ENCODE measurements around the gene CAPN13.
"Not testable (repeated sequence)": the region's sequence is repeated elsewhere in the genome, so short reads cannot be mapped to it uniquely, and the experiment has no call there.

CAPN13 gene

DNA sequence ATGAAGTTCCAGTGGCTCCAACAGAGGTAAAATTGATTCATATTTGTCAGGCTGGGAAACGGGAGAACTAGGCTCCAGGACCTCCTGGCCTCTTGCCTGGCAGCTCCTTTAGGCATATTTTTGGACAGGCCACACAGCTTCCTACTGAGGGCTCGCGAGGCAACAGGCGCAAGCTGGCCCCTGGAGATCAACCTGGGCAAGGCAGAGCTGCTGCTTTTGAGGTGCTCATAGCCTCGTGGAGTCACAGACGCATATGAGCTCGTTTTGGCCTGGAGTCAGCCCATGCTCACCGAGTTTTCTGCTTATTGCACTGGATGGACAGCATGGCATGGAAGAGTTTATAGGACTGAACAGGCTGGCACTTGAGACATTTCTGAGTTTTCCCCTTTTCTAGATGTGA, 97.7 kb downstream of the CAPN13 start:
- H3K27ac Mint-ChIP-seq = no peak overlapping the region
- H3K4me3 Mint-ChIP-seq = no peak overlapping the region
- H3K4me1 Mint-ChIP-seq = peaks cover 10% of the 10 kb centered on the region
- no peak for ATAC-seq
- no peaks in the 10 kb centered on the region for H3K27me3 Mint-ChIP-seq
- H3K36me3 Mint-ChIP-seq = no peaks in the 10 kb centered on the region
- no peaks in the 10 kb centered on the region for H3K9me3 Mint-ChIP-seq

DNA sequence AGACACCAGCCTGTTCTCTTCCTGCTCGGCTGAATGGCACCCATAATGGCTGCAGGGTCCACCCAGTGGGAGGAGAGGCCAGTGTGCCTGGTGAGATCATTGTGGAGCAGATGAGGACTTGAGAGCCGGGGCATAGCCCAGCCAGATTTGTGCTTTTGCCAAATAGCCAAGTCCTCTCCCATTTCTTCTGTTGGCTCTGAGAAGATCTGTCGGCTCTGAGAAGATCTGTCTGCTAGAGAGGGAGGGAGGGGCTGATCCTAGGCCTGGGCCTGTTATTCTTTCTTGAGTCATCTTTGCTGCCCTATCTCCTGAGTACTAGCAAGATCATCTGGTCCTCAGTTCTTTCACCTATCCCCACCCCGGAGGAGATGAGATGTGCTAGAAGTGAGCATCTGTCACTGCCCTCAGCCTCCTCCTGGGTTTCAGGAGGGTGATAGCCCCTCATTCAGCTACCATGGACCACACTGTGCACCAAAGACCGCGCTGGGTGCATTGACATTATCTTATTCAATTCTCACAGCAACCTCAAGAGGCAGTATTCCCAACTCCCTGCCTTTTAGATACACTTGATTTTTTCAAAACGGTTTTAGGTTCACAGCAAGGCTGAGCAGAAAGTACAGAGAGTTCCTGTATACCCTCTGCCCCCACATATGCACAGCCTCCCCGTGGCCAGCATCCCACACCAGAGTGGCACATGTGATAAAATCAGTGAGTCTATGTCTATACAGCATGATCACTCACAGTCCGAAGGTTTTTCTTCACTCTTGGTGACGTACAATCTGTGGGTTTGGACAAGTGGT, 98.6 kb downstream of the CAPN13 start:
- H3K4me3 Mint-ChIP-seq = no peak overlapping the region
- no peak for ATAC-seq
- H3K36me3 Mint-ChIP-seq = no peaks in the 10 kb centered on the region
- H3K27ac Mint-ChIP-seq = no peak overlapping the region
- H3K9me3 Mint-ChIP-seq = no peaks in the 10 kb centered on the region
- H3K4me1 Mint-ChIP-seq = peaks cover 10% of the 10 kb centered on the region
- H3K27me3 Mint-ChIP-seq = no peaks in the 10 kb centered on the region

DNA sequence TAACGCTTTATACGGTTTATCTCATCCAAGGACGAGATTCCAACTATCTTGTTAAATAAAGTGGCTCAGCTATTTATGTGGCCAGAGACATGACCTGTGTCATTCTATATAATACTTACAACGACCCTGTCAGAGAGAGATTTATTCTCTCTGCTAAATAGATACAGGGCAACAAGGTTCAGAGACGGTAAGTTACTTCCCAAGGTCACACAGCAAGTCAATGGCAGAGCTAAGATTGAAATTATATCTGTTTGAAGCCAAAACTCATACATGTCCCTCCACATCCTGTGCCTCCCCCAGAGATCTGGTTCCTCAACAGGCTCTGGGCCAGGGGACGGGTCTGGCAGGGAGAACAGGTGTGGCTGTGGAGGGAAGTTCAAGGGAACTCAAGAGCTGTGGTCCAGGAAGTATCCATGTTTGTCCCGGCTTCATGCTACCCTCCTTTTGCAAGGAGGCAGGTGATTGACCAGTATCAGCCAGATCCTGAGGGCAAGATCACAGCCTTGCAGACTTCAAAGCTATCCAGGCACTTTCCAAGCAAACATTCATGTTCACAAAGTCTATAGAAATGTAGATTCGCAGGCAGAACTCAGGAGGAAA, 99.8 kb downstream of the CAPN13 start:
- ATAC-seq = no peak
- H3K4me1 Mint-ChIP-seq = peaks cover 10% of the 10 kb centered on the region
- no peak overlapping the region for H3K4me3 Mint-ChIP-seq
- peaks cover 7% of the 10 kb centered on the region for H3K9me3 Mint-ChIP-seq
- H3K36me3 Mint-ChIP-seq = peaks cover under 1% of the 10 kb centered on the region
- no peak overlapping the region for H3K27ac Mint-ChIP-seq
- no peaks in the 10 kb centered on the region for H3K27me3 Mint-ChIP-seq

DNA sequence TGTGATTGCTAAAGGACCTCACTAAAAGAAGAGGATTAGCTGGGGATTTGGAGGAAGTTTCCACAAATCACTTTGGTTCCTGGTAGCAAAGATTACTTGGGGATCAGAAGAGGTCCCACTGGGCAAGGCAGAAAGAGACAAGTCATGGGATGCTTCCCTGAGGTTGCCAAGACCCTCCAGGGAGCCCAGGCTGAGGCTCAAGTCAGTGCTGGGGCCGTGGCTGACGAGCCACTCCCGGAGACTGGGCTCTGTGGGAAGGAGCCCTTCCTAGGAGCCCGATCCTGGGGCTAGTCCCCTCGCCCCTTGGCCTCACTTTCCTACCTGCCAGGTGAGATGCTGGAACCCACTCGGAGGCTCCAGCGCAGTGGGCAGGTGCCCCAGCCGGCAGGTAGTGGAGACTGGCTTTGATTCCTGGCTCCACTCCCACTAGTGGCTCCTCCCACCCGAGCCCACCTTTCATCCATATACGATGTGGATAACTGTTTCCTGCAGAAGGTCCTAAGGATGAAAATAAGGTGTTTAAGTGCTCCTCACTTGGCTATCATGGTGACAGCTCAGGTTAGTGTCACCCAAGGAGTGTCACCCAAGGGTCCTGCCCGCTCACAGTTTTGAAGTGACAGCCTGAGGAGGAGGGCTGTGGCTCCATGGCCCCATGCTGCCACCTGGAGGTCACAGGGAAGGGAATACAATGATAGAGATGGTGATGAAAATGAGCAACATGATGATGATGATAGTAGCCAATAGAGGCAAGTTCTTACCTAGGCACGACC, 100.5 kb downstream of the CAPN13 start:
- Mint-ChIP-seq H3K27me3 (no peaks in the 10 kb centered on the region), H3K4me1 (peaks cover 6% of the 10 kb centered on the region), H3K9me3 (peaks cover 13% of the 10 kb centered on the region), H3K4me3 (no peak overlapping the region), H3K27ac (no peak overlapping the region), H3K36me3 (peaks cover 8% of the 10 kb centered on the region)
- ATAC-seq = peak; percentile 80

DNA sequence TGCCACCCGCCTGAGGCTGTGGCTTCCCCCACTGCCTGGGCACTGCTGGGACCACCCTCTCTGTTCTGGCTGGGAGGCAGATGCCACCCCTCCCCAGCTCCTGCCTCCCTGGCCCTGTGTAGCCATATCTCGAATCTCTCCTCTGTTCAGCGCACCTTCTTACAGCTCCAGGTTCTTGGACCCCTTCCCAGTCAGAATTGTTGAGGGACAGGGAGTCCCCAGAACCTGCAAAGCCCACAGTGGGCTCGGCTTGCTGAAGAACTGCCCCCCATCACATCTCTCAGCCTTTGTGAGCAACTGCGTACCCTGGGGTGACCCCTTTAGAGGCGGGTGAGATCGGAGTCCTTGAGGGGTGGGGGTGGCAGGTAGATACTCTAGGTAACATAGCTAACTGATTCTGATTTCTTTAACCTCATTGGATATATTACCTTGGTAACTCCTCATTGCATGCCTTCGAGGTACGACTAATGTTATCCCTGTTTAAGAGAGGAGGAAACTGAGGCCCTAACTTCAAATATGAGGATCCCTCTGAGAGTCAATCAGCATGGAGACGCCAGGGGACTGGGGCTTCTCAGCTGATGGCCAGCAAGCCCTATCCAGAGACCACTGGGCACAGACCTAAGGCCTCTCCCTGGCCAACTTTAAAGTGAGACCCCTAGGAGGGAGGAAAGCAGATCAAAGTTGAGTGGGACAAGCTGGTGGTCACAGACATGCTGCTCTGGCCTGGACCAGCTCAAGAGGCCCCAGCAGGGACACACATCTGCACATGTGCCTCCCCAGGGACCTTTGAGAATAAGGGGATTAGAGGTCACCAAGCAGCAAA, 101.3 kb downstream of the CAPN13 start:
- Mint-ChIP-seq H3K27ac (no peak overlapping the region), H3K4me3 (no peak overlapping the region), H3K36me3 (peaks cover 13% of the 10 kb centered on the region)

DNA sequence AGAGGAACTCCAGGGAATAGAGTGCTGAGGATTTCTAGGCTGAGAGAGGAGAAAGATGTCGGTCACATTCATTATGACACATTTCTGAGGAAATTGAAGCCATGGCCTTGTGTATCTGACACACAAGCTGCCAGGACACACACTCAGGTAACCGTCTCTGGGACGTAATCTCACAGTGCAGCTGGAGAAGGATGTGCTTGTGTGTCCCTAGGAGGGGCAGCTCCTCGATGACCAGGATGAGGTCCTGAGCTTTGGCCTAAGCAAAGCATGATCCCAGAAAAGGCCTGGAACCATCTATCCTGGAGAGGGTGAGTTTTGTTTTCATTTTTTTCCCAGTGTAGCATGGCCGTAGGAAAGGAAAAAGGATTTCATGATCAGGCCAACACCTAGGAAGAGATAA, 102.2 kb downstream of the CAPN13 start:
- no peak for ATAC-seq
- Mint-ChIP-seq H3K4me3 (no peak overlapping the region), H3K4me1 (peaks cover 5% of the 10 kb centered on the region), H3K27ac (no peak overlapping the region), H3K36me3 (peaks cover 13% of the 10 kb centered on the region), H3K27me3 (no peaks in the 10 kb centered on the region), H3K9me3 (peaks cover 19% of the 10 kb centered on the region)

More for the DNA sequence above, 101.3 kb downstream of the CAPN13 start:
- no peaks in the 10 kb centered on the region for H3K27me3 Mint-ChIP-seq
- peaks cover 5% of the 10 kb centered on the region for H3K4me1 Mint-ChIP-seq
- ATAC-seq = no peak
- peaks cover 17% of the 10 kb centered on the region for H3K9me3 Mint-ChIP-seq

DNA sequence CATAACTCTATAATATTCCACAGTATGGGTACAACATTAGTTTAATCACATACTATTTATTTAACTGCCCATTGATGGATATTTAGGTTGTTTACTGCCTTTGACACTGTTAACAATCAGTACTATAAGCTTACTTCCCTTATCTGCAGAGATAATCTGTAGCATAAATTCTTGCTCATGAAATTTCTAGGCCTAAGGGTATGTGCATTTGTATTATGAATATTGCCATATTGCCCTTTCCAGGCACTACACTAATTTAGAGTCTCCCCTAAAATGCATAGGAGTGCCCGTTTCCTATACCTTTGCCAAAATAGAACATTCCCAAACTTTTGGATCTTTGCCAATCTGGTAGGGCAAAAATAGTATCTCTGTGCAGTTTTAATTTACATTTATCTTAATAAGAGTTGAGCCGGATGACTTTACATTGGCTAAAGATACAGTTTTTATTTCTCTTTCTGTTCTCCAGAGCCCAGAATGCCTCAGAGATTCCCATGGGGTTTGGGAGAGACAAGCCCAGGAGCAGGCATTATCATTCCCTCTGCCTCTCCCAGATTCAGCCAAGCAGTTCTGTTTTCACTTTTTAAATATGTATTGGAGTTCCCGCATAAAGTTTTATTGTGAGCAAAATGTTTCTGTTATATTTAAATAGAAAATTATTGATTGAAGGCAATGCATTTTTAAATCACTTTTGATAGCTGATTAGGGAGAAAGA, 102.8 kb downstream of the CAPN13 start:
- Mint-ChIP-seq H3K4me3 (no peak overlapping the region), H3K27me3 (no peaks in the 10 kb centered on the region), H3K9me3 (peaks cover 19% of the 10 kb centered on the region), H3K4me1 (peaks cover 5% of the 10 kb centered on the region), H3K27ac (no peak overlapping the region), H3K36me3 (peaks cover 13% of the 10 kb centered on the region)
- ATAC-seq = no peak

DNA sequence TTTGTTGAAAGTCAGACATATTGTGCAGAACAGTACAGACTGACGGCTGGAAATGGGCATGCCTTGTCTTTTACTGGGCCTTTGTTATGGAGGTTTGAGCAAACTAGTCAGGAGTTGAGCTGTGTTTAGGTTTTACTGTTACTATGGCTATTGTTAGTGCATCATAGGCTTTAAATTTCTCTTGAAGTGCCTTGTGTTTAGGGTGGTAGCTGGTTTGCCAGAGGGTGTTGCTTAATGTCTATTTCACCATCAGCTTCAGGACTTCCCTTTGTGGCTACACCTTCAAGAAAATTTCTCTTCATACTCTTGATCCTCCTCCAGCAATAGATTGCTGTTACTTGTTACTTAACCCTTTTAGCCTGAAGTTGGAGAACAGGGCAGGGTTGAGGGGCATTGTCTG, 104.6 kb downstream of the CAPN13 start:
- H3K27me3 Mint-ChIP-seq = no peaks in the 10 kb centered on the region
- H3K9me3 Mint-ChIP-seq = peaks cover 22% of the 10 kb centered on the region

DNA sequence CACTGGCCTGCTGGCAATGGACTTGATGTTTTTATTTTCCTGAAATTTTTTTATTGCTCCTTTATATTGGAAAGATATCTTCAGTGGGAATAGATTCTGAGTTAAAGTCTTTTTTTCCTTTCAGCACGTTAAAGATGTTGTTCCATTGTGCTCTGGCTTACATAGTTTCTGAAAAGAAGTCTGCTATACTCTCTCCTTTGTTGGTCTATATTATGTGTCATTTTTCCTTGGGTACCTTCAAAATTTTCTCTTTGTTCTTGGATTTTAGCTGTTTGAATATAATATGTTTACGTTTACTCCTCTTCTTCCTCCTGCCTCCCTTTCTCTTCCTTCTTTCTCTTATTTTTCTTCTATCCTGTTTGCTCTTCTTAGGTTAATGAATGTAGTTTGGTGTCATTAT, 105.5 kb downstream of the CAPN13 start:
- H3K27me3 Mint-ChIP-seq = no peaks in the 10 kb centered on the region
- H3K4me3 Mint-ChIP-seq = no peak overlapping the region
- no peak for ATAC-seq
- no peak overlapping the region for H3K27ac Mint-ChIP-seq
- peaks cover 24% of the 10 kb centered on the region for H3K9me3 Mint-ChIP-seq
- peaks cover 1% of the 10 kb centered on the region for H3K4me1 Mint-ChIP-seq
- H3K36me3 Mint-ChIP-seq = peaks cover 13% of the 10 kb centered on the region

More for the DNA sequence above, 104.6 kb downstream of the CAPN13 start:
- Mint-ChIP-seq H3K4me1 (peaks cover 5% of the 10 kb centered on the region), H3K27ac (no peak overlapping the region), H3K4me3 (no peak overlapping the region), H3K36me3 (peaks cover 13% of the 10 kb centered on the region)
- ATAC-seq = no peak

DNA sequence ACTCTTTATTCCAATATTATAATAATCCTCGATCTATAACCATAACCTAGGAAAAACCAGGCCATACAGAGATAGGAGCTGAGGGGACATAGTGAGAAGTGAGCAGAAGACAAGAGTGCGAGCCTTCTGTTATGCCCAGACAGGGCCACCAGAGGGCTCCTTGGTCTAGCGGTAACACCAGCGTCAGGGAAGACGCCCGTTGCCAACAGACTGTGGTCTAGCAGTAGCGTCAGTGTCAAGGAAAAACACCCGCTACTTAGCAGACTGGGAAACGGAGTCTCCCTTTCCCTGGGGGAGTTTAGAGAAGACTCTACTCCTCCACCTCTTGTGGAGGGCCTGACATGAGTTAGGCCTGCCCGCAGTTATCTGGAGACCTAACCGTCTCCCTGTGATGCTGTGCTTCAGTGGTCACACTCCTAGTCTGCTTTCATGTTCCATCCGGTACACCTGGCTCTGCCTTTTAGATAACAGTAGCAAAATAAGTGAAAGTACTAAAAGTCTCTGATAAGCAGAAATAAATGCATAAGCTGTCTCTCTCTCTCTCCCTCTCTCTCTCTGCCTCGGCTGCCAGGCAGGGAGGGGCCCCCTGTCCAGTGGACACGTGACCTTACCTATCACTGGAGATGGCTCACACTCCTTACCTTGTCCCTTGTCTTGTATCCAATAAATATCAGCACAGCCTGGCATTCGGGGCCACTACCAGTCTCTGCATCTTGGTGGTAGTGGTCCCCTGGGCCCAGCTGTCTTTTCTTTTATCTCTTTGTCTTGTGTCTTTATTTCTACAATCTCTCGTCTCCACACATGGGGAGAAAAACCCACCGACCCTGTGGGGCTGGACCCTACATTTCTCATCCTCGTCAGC, 109.8 kb downstream of the CAPN13 start:
- not testable (repeated sequence) for H3K4me1 Mint-ChIP-seq, ATAC-seq, H3K27ac Mint-ChIP-seq, H3K27me3 Mint-ChIP-seq, H3K4me3 Mint-ChIP-seq
- Mint-ChIP-seq H3K9me3 (peaks cover 18% of the 10 kb centered on the region), H3K36me3 (peaks cover 13% of the 10 kb centered on the region)

DNA sequence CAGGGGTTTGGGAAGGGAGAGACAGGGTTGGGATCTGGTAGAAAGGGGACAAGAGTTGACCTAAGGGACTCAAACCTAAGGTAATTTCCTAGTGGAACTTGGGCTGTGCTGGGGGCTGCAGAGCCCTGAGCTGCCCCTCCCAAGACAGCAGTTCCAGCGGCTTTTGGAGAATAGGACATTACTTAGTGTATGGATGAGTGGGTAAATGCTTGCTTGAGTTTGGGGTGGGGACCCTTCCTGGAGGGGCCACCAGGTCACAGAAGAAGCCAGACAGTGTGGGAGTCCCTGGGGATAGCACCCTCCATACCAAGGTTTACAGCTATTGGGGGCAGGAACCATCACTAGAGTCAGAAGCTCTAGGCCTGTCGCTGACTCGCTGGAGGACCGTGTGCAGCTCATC, 111.5 kb downstream of the CAPN13 start:
- Mint-ChIP-seq H3K9me3 (peaks cover 5% of the 10 kb centered on the region), H3K4me3 (no peak overlapping the region), H3K4me1 (no peaks in the 10 kb centered on the region), H3K27ac (no peak overlapping the region), H3K27me3 (no peaks in the 10 kb centered on the region), H3K36me3 (no peaks in the 10 kb centered on the region)
- ATAC-seq = no peak

DNA sequence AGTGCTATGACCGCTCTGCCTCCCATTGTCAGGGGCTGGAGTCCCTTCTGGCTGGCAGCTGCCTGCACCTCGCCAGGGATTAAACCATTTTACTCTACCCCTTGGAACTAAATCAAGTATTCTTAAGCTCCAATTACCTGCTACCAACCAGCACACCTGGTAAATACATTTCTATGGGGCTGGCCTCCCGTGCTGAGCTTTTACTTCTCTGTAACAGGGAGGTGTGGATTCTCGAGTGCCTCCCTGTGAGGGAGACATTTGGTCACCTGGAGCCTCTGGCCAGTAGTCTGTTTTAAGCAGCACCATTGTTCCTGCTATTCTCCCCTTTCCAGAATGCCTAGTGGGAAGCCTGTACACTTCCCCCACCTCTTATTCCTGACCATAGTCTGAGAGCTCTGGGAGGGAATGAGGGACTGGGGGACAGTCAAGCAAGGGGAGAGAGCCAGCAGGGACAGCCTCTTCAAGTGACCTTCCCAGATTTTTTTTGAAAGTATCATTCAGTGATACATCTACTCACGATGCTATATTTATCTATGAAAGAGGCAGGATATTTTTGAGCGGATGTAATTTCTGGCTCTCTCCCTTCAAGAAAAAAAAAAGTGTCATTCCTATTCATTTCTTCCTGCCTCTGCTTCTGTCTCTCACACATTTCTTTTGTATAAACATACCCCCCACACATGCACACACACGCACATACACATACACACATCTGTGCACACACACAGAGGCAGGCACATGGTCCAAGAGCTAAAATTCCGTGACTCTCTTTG, 112.8 kb downstream of the CAPN13 start:
- H3K4me1 Mint-ChIP-seq = no peaks in the 10 kb centered on the region
- no peaks in the 10 kb centered on the region for H3K36me3 Mint-ChIP-seq
- no peaks in the 10 kb centered on the region for H3K27me3 Mint-ChIP-seq
- H3K27ac Mint-ChIP-seq = no peak overlapping the region
- no peak overlapping the region for H3K4me3 Mint-ChIP-seq
- peaks cover 5% of the 10 kb centered on the region for H3K9me3 Mint-ChIP-seq
- ATAC-seq = no peak

DNA sequence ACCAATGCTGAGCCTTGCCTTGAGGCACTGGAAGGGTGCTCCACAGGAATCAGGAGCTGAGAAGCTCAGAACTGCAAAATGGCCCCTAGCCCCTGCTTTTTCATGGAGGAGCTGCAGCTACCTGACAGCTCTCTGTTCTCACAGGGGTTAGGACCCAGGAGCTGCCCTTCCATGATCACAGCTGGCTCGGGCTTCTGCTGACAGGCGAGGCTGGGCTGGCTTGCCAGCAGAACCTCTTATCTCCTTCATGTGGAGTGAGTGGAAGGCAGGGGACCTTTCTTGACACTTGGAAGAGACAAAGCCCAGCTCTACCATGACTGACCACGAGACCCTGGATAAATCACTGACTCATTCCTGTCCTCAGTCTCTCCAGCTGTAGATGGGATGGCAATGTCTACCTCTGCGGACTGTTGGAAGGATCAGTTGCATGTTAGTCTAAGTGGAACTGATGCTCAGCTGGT, 113.4 kb downstream of the CAPN13 start:
- Mint-ChIP-seq H3K4me3 (no peak overlapping the region), H3K27ac (no peak overlapping the region), H3K27me3 (no peaks in the 10 kb centered on the region), H3K4me1 (no peaks in the 10 kb centered on the region), H3K9me3 (peaks cover 5% of the 10 kb centered on the region), H3K36me3 (no peaks in the 10 kb centered on the region)
- ATAC-seq = no peak

Measured in stimulated activated memory B cell treated with anti-CD40 and anti-IgM and Interleukin-4, amounts not matched to agents 10 μg/mL and 1 μg/mL and 100 μg/mL, for 72 hours (primary cell).